A673 (cell line): ENCODE measurements around the gene PAAF1.

Experiments used
- CTCF ChIP-seq: fragments of 300-800, 200-600 bp; sonication (generic); conservative IDR thresholded peaks from 2 replicates; pipeline ENCODE4 v1.5.1; 2017; ENCODE audit warnings: low read depth, mild to moderate bottlenecking, antibody characterized with exemption, low read length, moderate library complexity, mixed read lengths
- EZH2 ChIP-seq: fragments of 200-600 bp; sonication (generic); IDR thresholded peaks from 2 replicates; pipeline ENCODE4 v1.6.1; 2017; ENCODE audit warnings: borderline replicate concordance, low read depth, mild to moderate bottlenecking, mixed read lengths, antibody characterized with exemption, low read length; ENCODE audit not compliant: poor library complexity, severe bottlenecking

- no peak for TF ChIP-seq CTCF
- no peak for TF ChIP-seq EZH2
Measured at GRCh38 chr11:73932781-73933180, 56.0 kb downstream of the PAAF1 start.
